ENCODE data around the gene MARF1. TPM values are rescaled to one million over a fixed set of nuclear protein-coding genes. Genes with fewer than 3 reads are reported as not detected.

Gene MARF1
- total and polyA plus RNA-seq, 4 donors, result 7.0 to 19.8 (median 12.6) TPM

DNA sequence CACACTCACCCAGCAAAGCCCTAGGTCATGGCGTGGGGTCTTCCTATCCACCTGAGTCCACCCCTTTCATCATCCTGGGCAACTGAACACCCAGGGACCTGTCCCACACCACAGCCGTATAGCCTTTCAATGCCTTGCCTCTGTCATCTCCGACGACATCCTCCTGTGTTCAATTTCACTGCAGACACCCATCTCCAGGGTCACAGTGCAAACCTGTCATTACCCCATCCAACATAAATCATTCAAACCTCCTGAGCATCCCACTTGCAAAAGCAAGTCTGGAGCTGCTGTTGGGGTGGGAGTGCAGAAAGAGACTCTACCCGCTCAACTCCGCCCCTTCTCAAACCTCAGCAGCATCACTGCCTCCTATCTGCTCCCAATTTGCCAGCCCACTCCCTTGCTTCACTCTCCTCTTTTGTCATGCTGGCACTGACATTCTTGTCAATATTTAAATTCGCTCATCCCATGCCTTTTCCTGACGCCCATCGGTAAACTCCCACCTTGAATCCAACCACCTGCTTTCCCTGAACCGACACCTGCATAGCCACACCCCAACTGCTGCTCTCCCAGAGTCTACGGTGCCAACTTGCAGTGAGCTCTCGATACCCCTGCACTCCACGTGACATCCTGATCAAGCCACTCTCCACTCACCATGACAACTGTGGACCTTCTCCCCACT lies 37.0 kb downstream of the MARF1 start:
- H3K36me3 ChIP-seq (ENCODE audit: control insufficient read depth in 4 of 4, insufficient read depth in 3 of 4, low read depth in 1 of 4, low read length in 3 of 4), result peaks cover 5 to 42% (median 25%) of the 10 kb centered on the region in 4 donors
- H3K4me3 ChIP-seq (ENCODE audit: low read depth in 1 of 3, low read length in 3 of 3), result no peak overlapping the region
- no peak overlapping the region for H3K9ac ChIP-seq (ENCODE audit: low read depth in 1 of 2, low read length in 2 of 2)
- H3K4me1 ChIP-seq (ENCODE audit: control insufficient read depth in 4 of 4, insufficient read depth in 4 of 4, low read length in 3 of 4), result peaks cover 11 to 50% (median 41%) of the 10 kb centered on the region in 4 donors
- peak overlapping the region in 1 of 2 donors; percentile 66 for H3K27ac ChIP-seq (ENCODE audit: low read depth in 1 of 2, low read length in 2 of 2)
- TF ChIP-seq JUND (IDR thresholded peaks at IDR 0.05) (no peak), NR2F2 (IDR thresholded peaks at IDR 0.05) (no peak), HNF4G (IDR thresholded peaks at IDR 0.05) (no peak), HNF4A (conservative IDR thresholded peaks at IDR 0.05) (no peak), YY1 (IDR thresholded peaks at IDR 0.05) (no peak)
- TF ChIP-seq, protein P1, sequence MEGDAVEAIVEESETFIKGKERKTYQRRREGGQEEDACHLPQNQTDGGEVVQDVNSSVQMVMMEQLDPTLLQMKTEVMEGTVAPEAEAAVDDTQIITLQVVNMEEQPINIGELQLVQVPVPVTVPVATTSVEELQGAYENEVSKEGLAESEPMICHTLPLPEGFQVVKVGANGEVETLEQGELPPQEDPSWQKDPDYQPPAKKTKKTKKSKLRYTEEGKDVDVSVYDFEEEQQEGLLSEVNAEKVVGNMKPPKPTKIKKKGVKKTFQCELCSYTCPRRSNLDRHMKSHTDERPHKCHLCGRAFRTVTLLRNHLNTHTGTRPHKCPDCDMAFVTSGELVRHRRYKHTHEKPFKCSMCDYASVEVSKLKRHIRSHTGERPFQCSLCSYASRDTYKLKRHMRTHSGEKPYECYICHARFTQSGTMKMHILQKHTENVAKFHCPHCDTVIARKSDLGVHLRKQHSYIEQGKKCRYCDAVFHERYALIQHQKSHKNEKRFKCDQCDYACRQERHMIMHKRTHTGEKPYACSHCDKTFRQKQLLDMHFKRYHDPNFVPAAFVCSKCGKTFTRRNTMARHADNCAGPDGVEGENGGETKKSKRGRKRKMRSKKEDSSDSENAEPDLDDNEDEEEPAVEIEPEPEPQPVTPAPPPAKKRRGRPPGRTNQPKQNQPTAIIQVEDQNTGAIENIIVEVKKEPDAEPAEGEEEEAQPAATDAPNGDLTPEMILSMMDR (IDR thresholded peaks at IDR 0.05; ENCODE audit: low read depth, low read length, missing input control), result no peak
- DNase-seq (ENCODE audit: low spot score), result no peak
- no peaks in the 10 kb centered on the region for H3K9me3 ChIP-seq (ENCODE audit: control insufficient read depth in 4 of 4, low read length in 3 of 4)
- WGBS, result 85% methylated on average over 13 of the region's 13 CpGs
- no peaks in the 10 kb centered on the region for H3K27me3 ChIP-seq (ENCODE audit: control insufficient read depth in 4 of 4, insufficient read depth in 4 of 4, low read length in 3 of 4)

DNA sequence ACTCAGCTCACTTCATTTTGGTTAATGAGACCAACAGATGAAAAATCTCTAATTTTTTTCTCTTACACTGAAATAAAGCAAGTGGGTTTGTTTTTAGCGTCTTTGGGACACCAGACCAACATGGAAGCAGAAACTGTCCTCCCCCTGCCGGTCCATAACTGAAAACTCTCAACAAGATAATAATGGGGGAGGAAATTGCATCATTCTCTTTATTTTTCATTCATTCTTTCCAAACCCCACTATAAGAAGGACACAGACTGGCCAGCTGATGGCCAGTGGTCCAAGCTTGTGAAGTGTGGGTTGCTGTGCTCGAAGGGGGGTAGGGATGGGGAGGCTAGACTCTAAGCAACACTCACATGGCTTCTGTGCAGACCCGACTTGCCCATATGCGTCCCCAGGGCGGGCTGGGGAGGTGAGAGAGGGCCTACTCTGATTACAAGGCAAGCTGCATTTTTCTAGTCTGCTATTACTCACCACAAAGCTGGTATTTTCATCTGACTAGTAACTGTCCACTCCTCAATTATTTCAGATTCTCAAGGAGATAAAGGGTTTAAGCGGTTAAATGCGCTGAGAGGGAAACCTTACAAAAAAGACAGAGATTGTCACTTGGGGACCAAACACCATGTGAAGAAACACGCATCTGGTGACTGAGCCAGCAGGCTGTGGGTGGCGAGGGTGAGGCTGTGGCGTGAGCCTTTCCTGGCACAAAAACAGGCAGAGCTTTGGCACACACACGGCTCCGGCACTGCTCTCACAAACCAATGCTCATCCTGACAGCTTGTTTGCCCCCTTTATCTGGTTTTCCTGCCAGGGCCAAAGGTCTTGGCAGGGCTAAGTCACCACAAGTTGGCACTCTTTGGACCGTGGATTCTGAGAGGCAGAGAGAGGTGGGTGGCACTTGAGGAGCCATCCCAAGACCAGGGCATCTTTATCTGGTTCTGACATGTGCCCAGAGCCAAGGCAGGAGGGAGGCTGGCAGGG lies 38.2 kb downstream of the MARF1 start:
- Histone ChIP-seq H3K4me1 (ENCODE audit: control insufficient read depth in 4 of 4, insufficient read depth in 4 of 4, low read length in 3 of 4) (peaks cover 9 to 42% (median 34%) of the 10 kb centered on the region in 4 donors), H3K27me3 (ENCODE audit: control insufficient read depth in 4 of 4, insufficient read depth in 4 of 4, low read length in 3 of 4) (no peaks in the 10 kb centered on the region), H3K9me3 (ENCODE audit: control insufficient read depth in 4 of 4, low read length in 3 of 4) (no peaks in the 10 kb centered on the region), H3K4me3 (ENCODE audit: low read depth in 1 of 3, low read length in 3 of 3) (no peak overlapping the region), H3K27ac (ENCODE audit: low read depth in 1 of 2, low read length in 2 of 2) (peak overlapping the region; percentile 44 to 66), H3K36me3 (ENCODE audit: control insufficient read depth in 4 of 4, insufficient read depth in 3 of 4, low read depth in 1 of 4, low read length in 3 of 4) (peaks cover 5 to 43% (median 32%) of the 10 kb centered on the region in 4 donors), H3K9ac (ENCODE audit: low read depth in 1 of 2, low read length in 2 of 2) (peak overlapping the region in 1 of 2 donors; percentile 24)
- DNase-seq (ENCODE audit: low spot score), result no peak
- no peak for TF ChIP-seq FOXA1 (IDR thresholded peaks at IDR 0.05)
- TF ChIP-seq, protein P2, sequence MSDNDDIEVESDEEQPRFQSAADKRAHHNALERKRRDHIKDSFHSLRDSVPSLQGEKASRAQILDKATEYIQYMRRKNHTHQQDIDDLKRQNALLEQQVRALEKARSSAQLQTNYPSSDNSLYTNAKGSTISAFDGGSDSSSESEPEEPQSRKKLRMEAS (IDR thresholded peaks at IDR 0.05), result peak; percentile 59
- TF ChIP-seq, protein P3, sequence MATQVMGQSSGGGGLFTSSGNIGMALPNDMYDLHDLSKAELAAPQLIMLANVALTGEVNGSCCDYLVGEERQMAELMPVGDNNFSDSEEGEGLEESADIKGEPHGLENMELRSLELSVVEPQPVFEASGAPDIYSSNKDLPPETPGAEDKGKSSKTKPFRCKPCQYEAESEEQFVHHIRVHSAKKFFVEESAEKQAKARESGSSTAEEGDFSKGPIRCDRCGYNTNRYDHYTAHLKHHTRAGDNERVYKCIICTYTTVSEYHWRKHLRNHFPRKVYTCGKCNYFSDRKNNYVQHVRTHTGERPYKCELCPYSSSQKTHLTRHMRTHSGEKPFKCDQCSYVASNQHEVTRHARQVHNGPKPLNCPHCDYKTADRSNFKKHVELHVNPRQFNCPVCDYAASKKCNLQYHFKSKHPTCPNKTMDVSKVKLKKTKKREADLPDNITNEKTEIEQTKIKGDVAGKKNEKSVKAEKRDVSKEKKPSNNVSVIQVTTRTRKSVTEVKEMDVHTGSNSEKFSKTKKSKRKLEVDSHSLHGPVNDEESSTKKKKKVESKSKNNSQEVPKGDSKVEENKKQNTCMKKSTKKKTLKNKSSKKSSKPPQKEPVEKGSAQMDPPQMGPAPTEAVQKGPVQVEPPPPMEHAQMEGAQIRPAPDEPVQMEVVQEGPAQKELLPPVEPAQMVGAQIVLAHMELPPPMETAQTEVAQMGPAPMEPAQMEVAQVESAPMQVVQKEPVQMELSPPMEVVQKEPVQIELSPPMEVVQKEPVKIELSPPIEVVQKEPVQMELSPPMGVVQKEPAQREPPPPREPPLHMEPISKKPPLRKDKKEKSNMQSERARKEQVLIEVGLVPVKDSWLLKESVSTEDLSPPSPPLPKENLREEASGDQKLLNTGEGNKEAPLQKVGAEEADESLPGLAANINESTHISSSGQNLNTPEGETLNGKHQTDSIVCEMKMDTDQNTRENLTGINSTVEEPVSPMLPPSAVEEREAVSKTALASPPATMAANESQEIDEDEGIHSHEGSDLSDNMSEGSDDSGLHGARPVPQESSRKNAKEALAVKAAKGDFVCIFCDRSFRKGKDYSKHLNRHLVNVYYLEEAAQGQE (IDR thresholded peaks at IDR 0.05), result no peak
- TF ChIP-seq NR2F2 (IDR thresholded peaks at IDR 0.05), result no peak
- peak; percentile 70 to 82 for TF ChIP-seq HNF4A (conservative IDR thresholded peaks at IDR 0.05)
- TF ChIP-seq GABPA (IDR thresholded peaks at IDR 0.05 in 1 of 2, conservative IDR thresholded peaks at IDR 0.05 in 1 of 2), result peak in 1 of 2 donors; percentile 29
- peak; percentile 78 to 89 for TF ChIP-seq RXRA (IDR thresholded peaks at IDR 0.05)
- peak in 1 of 2 donors; percentile 36 for TF ChIP-seq EGR1 (IDR thresholded peaks at IDR 0.05; ENCODE audit: low read depth in 2 of 2)
- peak; percentile 53 for TF ChIP-seq YY1 (IDR thresholded peaks at IDR 0.05)
- TF ChIP-seq SP1 (IDR thresholded peaks at IDR 0.05), result peak; percentile 54
- TF ChIP-seq HNF4G (IDR thresholded peaks at IDR 0.05), result no peak
- TF ChIP-seq JUND (IDR thresholded peaks at IDR 0.05), result peak in 1 of 2 donors; percentile 59
- TF ChIP-seq RAD21 (IDR thresholded peaks at IDR 0.05), result peak in 1 of 2 donors; percentile 63
- 64% methylated on average over 14 of the region's 14 CpGs for WGBS
